Measurements from ENCODE around the gene NOS3.

NOS3 gene

GRCh38 chr7:151012031-151012692, 21.3 kb downstream of the NOS3 start:
- ChIA-PET CTCF (interaction anchor here (0.6 to 2.9 kb wide), 17 partner anchors 7 to 232 kb away, joined by 3 to 27 read pairs (median 4); partner anchors contain the start of genes ATG9B and CDK5), POLR2A (interaction anchor here (0.6 to 1.0 kb wide), 3 partner anchors 46 to 207 kb away, joined by 3 read pairs; partner anchors contain the start of gene CDK5)
- no peaks in the 10 kb centered on the region for H3K36me3 ChIP-seq (ENCODE audit: control insufficient read depth in 2 of 2, insufficient read depth in 1 of 2, low read length in 2 of 2)
- peak; percentile 50; the same call in 1 of the 2 replicates for TF ChIP-seq ZNF223 (tag by site-specific recombination; IDR thresholded peaks at IDR 0.05)
- TF ChIP-seq, protein P1, sequence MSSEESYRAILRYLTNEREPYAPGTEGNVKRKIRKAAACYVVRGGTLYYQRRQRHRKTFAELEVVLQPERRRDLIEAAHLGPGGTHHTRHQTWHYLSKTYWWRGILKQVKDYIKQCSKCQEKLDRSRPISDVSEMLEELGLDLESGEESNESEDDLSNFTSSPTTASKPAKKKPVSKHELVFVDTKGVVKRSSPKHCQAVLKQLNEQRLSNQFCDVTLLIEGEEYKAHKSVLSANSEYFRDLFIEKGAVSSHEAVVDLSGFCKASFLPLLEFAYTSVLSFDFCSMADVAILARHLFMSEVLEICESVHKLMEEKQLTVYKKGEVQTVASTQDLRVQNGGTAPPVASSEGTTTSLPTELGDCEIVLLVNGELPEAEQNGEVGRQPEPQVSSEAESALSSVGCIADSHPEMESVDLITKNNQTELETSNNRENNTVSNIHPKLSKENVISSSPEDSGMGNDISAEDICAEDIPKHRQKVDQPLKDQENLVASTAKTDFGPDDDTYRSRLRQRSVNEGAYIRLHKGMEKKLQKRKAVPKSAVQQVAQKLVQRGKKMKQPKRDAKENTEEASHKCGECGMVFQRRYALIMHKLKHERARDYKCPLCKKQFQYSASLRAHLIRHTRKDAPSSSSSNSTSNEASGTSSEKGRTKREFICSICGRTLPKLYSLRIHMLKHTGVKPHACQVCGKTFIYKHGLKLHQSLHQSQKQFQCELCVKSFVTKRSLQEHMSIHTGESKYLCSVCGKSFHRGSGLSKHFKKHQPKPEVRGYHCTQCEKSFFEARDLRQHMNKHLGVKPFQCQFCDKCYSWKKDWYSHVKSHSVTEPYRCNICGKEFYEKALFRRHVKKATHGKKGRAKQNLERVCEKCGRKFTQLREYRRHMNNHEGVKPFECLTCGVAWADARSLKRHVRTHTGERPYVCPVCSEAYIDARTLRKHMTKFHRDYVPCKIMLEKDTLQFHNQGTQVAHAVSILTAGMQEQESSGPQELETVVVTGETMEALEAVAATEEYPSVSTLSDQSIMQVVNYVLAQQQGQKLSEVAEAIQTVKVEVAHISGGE (tag by site-specific recombination; conservative IDR thresholded peaks at IDR 0.05; ENCODE audit: low read depth), result no peak
- TF ChIP-seq REPIN1 (tag by site-specific recombination; IDR thresholded peaks at IDR 0.05; ENCODE audit: low read depth), result no peak
- TF ChIP-seq ZNF335 (tag by site-specific recombination; conservative IDR thresholded peaks at IDR 0.05), result peak; percentile 43; the same call in 1 of the 2 replicates
- no peak overlapping the region for H3K4me3 ChIP-seq (ENCODE audit: low read depth, low read length)
- no peaks in the 10 kb centered on the region for H3K4me1 ChIP-seq (ENCODE audit: control insufficient read depth, insufficient read depth, low read length)
- no peak overlapping the region for H3K27ac ChIP-seq (ENCODE audit: extremely low read depth, low read depth, low read length)
- no peaks in the 10 kb centered on the region for H3K9me3 ChIP-seq (ENCODE audit: control insufficient read depth, insufficient read depth, low read depth, low read length)

- ChIA-PET POLR2A (interaction anchor here (0.6 to 1.0 kb wide), 2 partner anchors 45 to 98 kb away, joined by 3 read pairs; partner anchors contain the start of gene CDK5), CTCF (interaction anchor here (0.5 to 2.9 kb wide), 16 partner anchors 11 to 232 kb away, joined by 3 to 27 read pairs (median 4); partner anchors contain the start of genes ATG9B and CDK5)
- Histone ChIP-seq H3K4me1 (ENCODE audit: control insufficient read depth, insufficient read depth, low read length) (no peaks in the 10 kb centered on the region), H3K27ac (ENCODE audit: extremely low read depth, low read depth, low read length) (no peak overlapping the region), H3K36me3 (ENCODE audit: control insufficient read depth in 2 of 2, insufficient read depth in 1 of 2, low read length in 2 of 2) (no peaks in the 10 kb centered on the region), H3K9me3 (ENCODE audit: control insufficient read depth, insufficient read depth, low read depth, low read length) (no peaks in the 10 kb centered on the region), H3K4me3 (ENCODE audit: low read depth, low read length) (no peak overlapping the region)
- TF ChIP-seq HOXA7 (CRISPR knock-in tag; IDR thresholded peaks at IDR 0.05; ENCODE audit: borderline replicate concordance) (no peak), BCL11A (tag by site-specific recombination; IDR thresholded peaks at IDR 0.05; ENCODE audit: low read depth) (no peak), ZNF561 (tag by site-specific recombination; IDR thresholded peaks at IDR 0.05; ENCODE audit: borderline replicate concordance) (no peak), PRDM4 (tag by site-specific recombination; IDR thresholded peaks at IDR 0.05) (peak; percentile 35; the same call in 1 of the 2 replicates), ZBTB8A (tag by site-specific recombination; IDR thresholded peaks at IDR 0.05) (peak; percentile 21; the same call in 1 of the 2 replicates), ZNF280C (tag by site-specific recombination; IDR thresholded peaks at IDR 0.05) (no peak), ZBTB20 (tag by site-specific recombination; IDR thresholded peaks at IDR 0.05) (no peak), ZNF654 (tag by site-specific recombination; IDR thresholded peaks at IDR 0.05; ENCODE audit: low read depth) (peak; percentile 35; the same call in 1 of the 2 replicates)
- TF ChIP-seq, protein P2, sequence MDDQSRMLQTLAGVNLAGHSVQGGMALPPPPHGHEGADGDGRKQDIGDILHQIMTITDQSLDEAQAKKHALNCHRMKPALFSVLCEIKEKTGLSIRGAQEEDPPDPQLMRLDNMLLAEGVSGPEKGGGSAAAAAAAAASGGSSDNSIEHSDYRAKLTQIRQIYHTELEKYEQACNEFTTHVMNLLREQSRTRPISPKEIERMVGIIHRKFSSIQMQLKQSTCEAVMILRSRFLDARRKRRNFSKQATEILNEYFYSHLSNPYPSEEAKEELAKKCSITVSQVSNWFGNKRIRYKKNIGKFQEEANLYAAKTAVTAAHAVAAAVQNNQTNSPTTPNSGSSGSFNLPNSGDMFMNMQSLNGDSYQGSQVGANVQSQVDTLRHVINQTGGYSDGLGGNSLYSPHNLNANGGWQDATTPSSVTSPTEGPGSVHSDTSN (CRISPR knock-in tag; IDR thresholded peaks at IDR 0.05), result no peak
- TF ChIP-seq, protein P3, sequence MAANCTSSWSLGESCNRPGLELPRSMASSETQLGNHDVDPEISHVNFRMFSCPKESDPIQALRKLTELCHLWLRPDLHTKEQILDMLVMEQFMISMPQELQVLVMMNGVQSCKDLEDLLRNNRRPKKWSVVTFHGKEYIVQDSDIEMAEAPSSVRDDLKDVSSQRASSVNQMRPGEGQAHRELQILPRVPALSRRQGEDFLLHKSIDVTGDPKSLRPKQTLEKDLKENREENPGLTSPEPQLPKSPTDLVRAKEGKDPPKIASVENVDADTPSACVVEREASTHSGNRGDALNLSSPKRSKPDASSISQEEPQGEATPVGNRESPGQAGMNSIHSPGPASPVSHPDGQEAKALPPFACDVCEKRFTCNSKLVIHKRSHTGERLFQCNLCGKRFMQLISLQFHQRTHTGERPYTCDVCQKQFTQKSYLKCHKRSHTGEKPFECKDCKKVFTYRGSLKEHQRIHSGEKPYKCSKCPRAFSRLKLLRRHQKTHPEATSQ (tag by site-specific recombination; IDR thresholded peaks at IDR 0.05), result no peak
Observed at GRCh38 chr7:151012911-151013347, 22.1 kb downstream of the NOS3 start.

Data from HEK293 (cell line).